H1 (cell line): ENCODE results near the gene C19orf18. TPM values are rescaled to one million over a fixed set of nuclear protein-coding genes. Genes with fewer than 3 reads are reported as not detected.
A peak's percentile ranks its signal among the peaks of the same experiment; 100 is the strongest.

Source experiments
- CTCF ChIA-PET: fragments of 300-600 bp; sonication (Branson Sonifier 250); formaldehyde crosslinking; loops from one replicate; lab custom pipeline; 2021; ENCODE audit not compliant: partially characterized antibody; lab: Charles Lee
- POLR2A ChIA-PET: fragments of 300-600 bp; sonication (Branson Sonifier 250); formaldehyde crosslinking; loops from one replicate; lab custom pipeline; 2021; ENCODE audit warnings: inconsistent platforms; ENCODE audit not compliant: partially characterized antibody; lab: Charles Lee
- DNase-seq, 2 experiments: peaks; one replicate each; pipeline versions ENCODE4 v3.0.0 to v3.0.0-alpha.2; 2010 to 2022; ENCODE audit warnings: low spot score in 2 of 2, low read depth in 1 of 2, mixed read lengths in 1 of 2
- FAIRE-seq: peaks from 2 replicates; lab custom pipeline; 2011; peaks lifted over from hg19 to GRCh38; lab: Jason Lieb, UNC
- H2AFZ ChIP-seq: 2 replicates; pipeline ENCODE4 v1.8.1; 2012; ENCODE audit warnings: low read length, inconsistent platforms
- H2AK5ac ChIP-seq: 2 replicates; pipeline ENCODE4 v1.6.1; 2013; ENCODE audit warnings: low read depth, low read length
- H2BK120ac ChIP-seq: replicated peaks from 2 replicates; pipeline ENCODE3; 2013; ENCODE audit warnings: low read depth, low read length, inconsistent platforms
- H2BK12ac ChIP-seq: 2 replicates; pipeline ENCODE4 v1.6.1; 2013; ENCODE audit warnings: low read depth, low read length
- H2BK15ac ChIP-seq: 2 replicates; pipeline ENCODE4 v1.6.1; 2013; ENCODE audit warnings: low read length
- H2BK20ac ChIP-seq: 2 replicates; pipeline ENCODE4 v1.6.1; 2013; ENCODE audit warnings: low read length
- H2BK5ac ChIP-seq: 2 replicates; pipeline ENCODE4 v1.6.1; 2013; ENCODE audit warnings: low read depth, low read length
- H3K14ac ChIP-seq: 2 replicates; pipeline ENCODE4 v1.6.1; 2013; ENCODE audit warnings: inconsistent platforms; ENCODE audit not compliant: insufficient read length
- H3K18ac ChIP-seq: 2 replicates; pipeline ENCODE4 v1.6.1; 2013; ENCODE audit warnings: low read length; ENCODE audit errors: extremely low read depth
- H3K23ac ChIP-seq: 2 replicates; pipeline ENCODE4 v1.6.1; 2013; ENCODE audit warnings: inconsistent platforms; ENCODE audit not compliant: insufficient read length
- H3K23me2 ChIP-seq: 2 replicates; pipeline ENCODE4 v1.6.1; 2013; ENCODE audit warnings: low read depth, low read length
- H3K27ac ChIP-seq: 2 replicates; pipeline ENCODE4 v1.6.1; 2011; ENCODE audit warnings: low read depth, low read length, inconsistent platforms
- H3K27me3 ChIP-seq, 4 experiments: replicated peaks in 1 of 4; 1 replicate in 1 of 4; 2 replicates in 3 of 4; pipeline versions ENCODE4 v1.6.1 to v1.8.1; 2011 to 2013; ENCODE audit warnings: low read length in 3 of 4, mild to moderate bottlenecking in 3 of 4, inconsistent platforms in 2 of 4, mixed read lengths in 2 of 4, moderate library complexity in 1 of 4; ENCODE audit not compliant: control insufficient read depth in 3 of 4, insufficient read depth in 3 of 4; ENCODE audit errors: extremely low read depth in 1 of 4
- H3K36me3 ChIP-seq, 4 experiments: 2 replicates each; pipeline versions ENCODE4 v1.6.1 to v1.8.1; 2011 to 2013; ENCODE audit warnings: mild to moderate bottlenecking in 4 of 4, low read length in 3 of 4, moderate library complexity in 2 of 4, control low read depth in 1 of 4, inconsistent platforms in 1 of 4; ENCODE audit not compliant: insufficient read depth in 4 of 4, control insufficient read depth in 2 of 4
- H3K4ac ChIP-seq: replicated peaks from 2 replicates; pipeline ENCODE3; 2013; ENCODE audit warnings: low read length, low read depth, mixed read lengths, inconsistent platforms; ENCODE audit not compliant: insufficient read length
- H3K4me1 ChIP-seq, 4 experiments: replicated peaks in 1 of 4; 1 replicate in 1 of 4; 2 replicates in 3 of 4; pipeline versions ENCODE4 v1.6.1 to v1.8.1; 2011 to 2013; ENCODE audit warnings: low read length in 3 of 4, inconsistent platforms in 2 of 4, mixed read lengths in 1 of 4; ENCODE audit not compliant: insufficient read depth in 4 of 4, control insufficient read depth in 3 of 4
- H3K4me2 ChIP-seq, 2 experiments: 2 replicates each; pipeline versions ENCODE4 v1.6.1 to v1.8.1; 2011 to 2013; ENCODE audit warnings: low read depth in 2 of 2, low read length in 2 of 2, control low read depth in 1 of 2, inconsistent platforms in 1 of 2, mild to moderate bottlenecking in 1 of 2; ENCODE audit not compliant: insufficient read depth in 1 of 2
- H3K4me3 ChIP-seq, 4 experiments: fragments of 200-600, 300-600 bp in 1 of 4; sonication (generic), shearing (Covaris generic), sonication (Bioruptor Twin) in 1 of 4; 2 replicates each; pipeline versions ENCODE4 v1.5.1 to v1.8.1; 2011 to 2016; ENCODE audit warnings: low read length in 4 of 4, low read depth in 3 of 4, control low read depth in 2 of 4, inconsistent platforms in 2 of 4, mild to moderate bottlenecking in 2 of 4, mixed read lengths in 1 of 4, moderate library complexity in 1 of 4; ENCODE audit not compliant: insufficient read depth in 2 of 4; ENCODE audit errors: extremely low read depth in 1 of 4
- H3K56ac ChIP-seq: replicated peaks from 2 replicates; pipeline ENCODE3; 2013; ENCODE audit warnings: low read depth, mild to moderate bottlenecking, mixed read lengths, low read length, inconsistent platforms; ENCODE audit not compliant: insufficient read length
- H3K79me1 ChIP-seq: 2 replicates; pipeline ENCODE4 v1.6.1; 2013; ENCODE audit warnings: low read depth, low read length, control low read depth
- H3K79me2 ChIP-seq, 2 experiments: 2 replicates each; pipeline versions ENCODE4 v1.6.1 to v1.8.1; 2012 to 2013; ENCODE audit warnings: low read length in 2 of 2, mild to moderate bottlenecking in 2 of 2, inconsistent platforms in 1 of 2; ENCODE audit not compliant: insufficient read depth in 2 of 2, control insufficient read depth in 1 of 2
- H3K9ac ChIP-seq, 4 experiments: replicated peaks in 1 of 4; 1 replicate in 1 of 4; 2 replicates in 3 of 4; pipeline versions ENCODE4 v1.6.1 to v1.8.1; 2011 to 2013; ENCODE audit warnings: low read depth in 3 of 4, low read length in 3 of 4, control low read depth in 2 of 4, mild to moderate bottlenecking in 2 of 4, moderate library complexity in 2 of 4, inconsistent platforms in 1 of 4; ENCODE audit errors: extremely low read depth in 1 of 4
- H3K9me3 ChIP-seq, 2 experiments: 2 replicates each; pipeline versions ENCODE4 v1.6.1 to v1.8.1; 2012 to 2013; ENCODE audit warnings: mild to moderate bottlenecking in 2 of 2, moderate library complexity in 2 of 2, control low read depth in 1 of 2, inconsistent platforms in 1 of 2, low read depth in 1 of 2, low read length in 1 of 2, mixed read lengths in 1 of 2; ENCODE audit not compliant: insufficient read depth in 2 of 2
- H4K20me1 ChIP-seq, 2 experiments: replicated peaks in 1 of 2; 2 replicates each; pipeline versions ENCODE3 to v1.8.1; 2011 to 2013; ENCODE audit warnings: inconsistent platforms in 2 of 2, low read length in 2 of 2, mild to moderate bottlenecking in 1 of 2; ENCODE audit not compliant: insufficient read depth in 2 of 2, control insufficient read depth in 1 of 2
- H4K5ac ChIP-seq: 2 replicates; pipeline ENCODE4 v1.6.1; 2013; ENCODE audit warnings: low read length, low read depth, mixed read lengths, inconsistent platforms; ENCODE audit not compliant: insufficient read length
- H4K8ac ChIP-seq: 2 replicates; pipeline ENCODE4 v1.8.0; 2013; ENCODE audit warnings: mild to moderate bottlenecking, moderate library complexity, low read length, inconsistent platforms; ENCODE audit not compliant: insufficient read depth; ENCODE audit errors: extremely low read depth
- H4K91ac ChIP-seq: replicated peaks from 2 replicates; pipeline ENCODE3; 2013; ENCODE audit warnings: low read length, mixed read lengths, inconsistent platforms; ENCODE audit not compliant: insufficient read length
- CTCF ChIP-seq, 3 experiments: IDR thresholded peaks; 1 replicate in 2 of 3; 2 replicates in 1 of 3; pipeline versions ENCODE4 v1.5.1 to v1.6.1; 2011; ENCODE audit warnings: low read length in 3 of 3, mild to moderate bottlenecking in 3 of 3, inconsistent platforms in 2 of 3, low read depth in 1 of 3, moderate library complexity in 1 of 3; ENCODE audit not compliant: insufficient read depth in 1 of 3; ENCODE audit errors: control extremely low read depth in 1 of 3
- KDM4A ChIP-seq: IDR thresholded peaks from one replicate; pipeline ENCODE4 v1.7.1; 2012; ENCODE audit warnings: low read depth, mild to moderate bottlenecking, moderate library complexity, low read length, inconsistent platforms; ENCODE audit not compliant: severe bottlenecking
- POU5F1 ChIP-seq: IDR thresholded peaks from 2 replicates; pipeline ENCODE4 v1.6.1; 2011; ENCODE audit warnings: low read depth, mild to moderate bottlenecking, low read length, moderate library complexity
- TAF7 ChIP-seq: optimal IDR thresholded peaks from 2 replicates; pipeline ENCODE3; 2011; ENCODE audit warnings: low read depth, mild to moderate bottlenecking, inconsistent platforms, low read length, moderate library complexity, borderline replicate concordance
- TEAD4 ChIP-seq: IDR thresholded peaks from 2 replicates; pipeline ENCODE4 v1.6.1; 2012; ENCODE audit warnings: low read depth, low read length, inconsistent platforms, mixed read lengths
- USF2 ChIP-seq: IDR thresholded peaks from 2 replicates; pipeline ENCODE4 v1.6.1; 2011; ENCODE audit warnings: low read length, improper control_type of control experiment
- WGBS, 2 experiments: shearing (Covaris generic) in 1 of 2; methylation state at CpG; one replicate each; pipeline versions ENCODE4 v1.1.6 to v1.1.7; 2013 to 2015; ENCODE audit warnings: low lambda C conversion rate in 2 of 2, mixed read lengths in 2 of 2, inconsistent platforms in 1 of 2, low coverage in 1 of 2, missing lambda C conversion rate in 1 of 2; ENCODE audit not compliant: insufficient replicate concordance in 2 of 2, insufficient coverage in 1 of 2, insufficient read length in 1 of 2; ENCODE audit errors: extremely low coverage in 1 of 2, missing lambda C conversion rate in 1 of 2; 5-methylcytosine and 5-hydroxymethylcytosine counted together
- polyA plus RNA-seq, 7 experiments: library from polyadenylated mRNA; depleted of rRNA in 3 of 7; stranded (reverse) in 5 of 7; unstranded in 2 of 7; fragments of >200 nt in 5 of 7; fragments of 200-250 nt in 2 of 7; gene quantifications; 1 replicate in 5 of 7; 2 replicates in 1 of 7; 4 replicates in 1 of 7; pipeline versions ENCODE4 v1.2.1 to v1.2.3, GENCODE V29; 2011 to 2013; ENCODE audit warnings: missing spikeins in 2 of 7, mixed read lengths in 2 of 7
- total RNA-seq: library from RNA; stranded (reverse); fragmentation: NEBNext Ultra II Directional; extraction: Animal tissue kit (Norgen Biotek cat#: 25700); gene quantifications from 2 replicates; pipeline ENCODE4 v1.2.1, GENCODE V29; 2021

The C19orf18 gene
- total and polyA plus RNA-seq, 2 of the 8 experiments (the other 6 are each of a cell fraction or from before 2014, with no cell fraction given): 0.12 to 0.99 TPM

- Histone ChIP-seq H3K4me2 (peak within 1 kb of the TSS; percentile 79 to 82), H2BK12ac (peak within 1 kb of the TSS; percentile 96; the same call in 1 of the 2 replicates), H3K56ac (peak within 1 kb of the TSS; percentile 65), H2AK5ac (peak within 1 kb of the TSS; percentile 24; the same call in 1 of the 2 replicates), H3K36me3 (peaks cover 14 to 60% (median 41%) of the 10 kb centered on the region in 4 experiments), H3K9ac (peak within 1 kb of the TSS; percentile 96 to 98 (median 98)), H2AFZ (peak within 1 kb of the TSS; percentile 70), H3K27me3 (no peaks in the 10 kb centered on the region; a peak in 1 of 7 replicates), H3K79me1 (peaks cover 15% of the 10 kb centered on the region), H4K20me1 (no peaks in the 10 kb centered on the region), H2BK20ac (0 out of 2 replicates have a peak within 1 kb of the TSS, but pooled peaks have one; percentile 18), H3K9me3 (peaks cover 18 to 23% of the 10 kb centered on the region in 2 experiments), H4K8ac (peak within 1 kb of the TSS; percentile 99), H4K5ac (peak within 1 kb of the TSS; percentile 80), H4K91ac (peak within 1 kb of the TSS; percentile 86), H3K23me2 (peaks cover 4% of the 10 kb centered on the region), H3K14ac (peak within 1 kb of the TSS; percentile 27), H3K18ac (peak within 1 kb of the TSS; percentile 93), H2BK5ac (peak within 1 kb of the TSS; percentile 26), H3K27ac (peak within 1 kb of the TSS; percentile 87), H2BK15ac (0 out of 2 replicates have a peak within 1 kb of the TSS, but pooled peaks have one; percentile 31), H3K4ac (peak within 1 kb of the TSS; percentile 71), H3K4me1 (peaks cover 0 to 5% (median under 1%) of the 10 kb centered on the region in 4 experiments; a peak in 2 of 7 replicates), H2BK120ac (peak within 1 kb of the TSS; percentile 15), H3K4me3 (peak within 1 kb of the TSS; percentile 77 to 97 (median 84)), H3K79me2 (peaks cover 0 to 46% of the 10 kb centered on the region in 2 experiments; a peak in 3 of 4 replicates), H3K23ac (no peak within 1 kb of the TSS)
- DNase-seq (peak in 1 of 2 experiments; percentile 87), FAIRE-seq (no peak)
- CTCF ChIA-PET: interaction anchor here (1.0 to 1.5 kb wide), 3 partner anchors 9 to 155 kb away, joined by 3 to 5 read pairs (median 3); no protein-coding TSS in a partner anchor
- WGBS, 2 experiments: 1% methylated on average over 67 of the region's 91 CpGs; no CpG with 5 or more reads in 1 of the 2 experiments
- POLR2A ChIA-PET: interaction anchor here (0.7 to 4.2 kb wide), 46 partner anchors 8 to 515 kb away, joined by 3 to 35 read pairs (median 5); partner anchors contain the start of genes ZNF135, ZNF324B, ZNF329 and ZNF417
- TF ChIP-seq KDM4A (peak; percentile 100), CTCF (IDR thresholded peaks at IDR 0.05; ENCODE audit: control extremely low read depth in 1 of 3, insufficient read depth in 1 of 3, low read depth in 1 of 3, low read length in 3 of 3) (no peak), USF2 (no peak), TEAD4 (no peak), TAF7 (no peak), POU5F1 (no peak)
These were observed 28.2 kb upstream of the C19orf18 start, which contains the start of gene ZNF606 for GRCh38 chr19:58002384-58003173. TSS of gene ZNF606 (minus strand) at chr19:58002820. CDS start at chr19:58001319, 1,501 bp downstream.
